Measurements from ENCODE around the gene PPARGC1A.

Gene PPARGC1A

GRCh38 chr4:23899565-23899964 lies 9.7 kb upstream of the PPARGC1A start:
- TF ChIP-seq, protein P1, sequence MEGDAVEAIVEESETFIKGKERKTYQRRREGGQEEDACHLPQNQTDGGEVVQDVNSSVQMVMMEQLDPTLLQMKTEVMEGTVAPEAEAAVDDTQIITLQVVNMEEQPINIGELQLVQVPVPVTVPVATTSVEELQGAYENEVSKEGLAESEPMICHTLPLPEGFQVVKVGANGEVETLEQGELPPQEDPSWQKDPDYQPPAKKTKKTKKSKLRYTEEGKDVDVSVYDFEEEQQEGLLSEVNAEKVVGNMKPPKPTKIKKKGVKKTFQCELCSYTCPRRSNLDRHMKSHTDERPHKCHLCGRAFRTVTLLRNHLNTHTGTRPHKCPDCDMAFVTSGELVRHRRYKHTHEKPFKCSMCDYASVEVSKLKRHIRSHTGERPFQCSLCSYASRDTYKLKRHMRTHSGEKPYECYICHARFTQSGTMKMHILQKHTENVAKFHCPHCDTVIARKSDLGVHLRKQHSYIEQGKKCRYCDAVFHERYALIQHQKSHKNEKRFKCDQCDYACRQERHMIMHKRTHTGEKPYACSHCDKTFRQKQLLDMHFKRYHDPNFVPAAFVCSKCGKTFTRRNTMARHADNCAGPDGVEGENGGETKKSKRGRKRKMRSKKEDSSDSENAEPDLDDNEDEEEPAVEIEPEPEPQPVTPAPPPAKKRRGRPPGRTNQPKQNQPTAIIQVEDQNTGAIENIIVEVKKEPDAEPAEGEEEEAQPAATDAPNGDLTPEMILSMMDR (IDR thresholded peaks at IDR 0.05; ENCODE audit: low read depth, low read length, missing control alignments), result no peak
- in situ Hi-C loops (cut with HindIII; ENCODE audit: low pct_ligation_motif_present, low sequenced_read_pairs), result no loop called here
- H3K36me3 ChIP-seq (replicated peaks), result no peaks in the 10 kb centered on the region
- DNase-seq, result no peak
- H3K27ac ChIP-seq, result no peak overlapping the region
- H3K4me3 ChIP-seq (ENCODE audit: low read depth, low read length), result no peak overlapping the region
- no peaks in the 10 kb centered on the region for H3K27me3 ChIP-seq (replicated peaks)

- Histone ChIP-seq H3K36me3 (replicated peaks) (no peaks in the 10 kb centered on the region), H3K27ac (no peak overlapping the region), H3K27me3 (replicated peaks) (no peaks in the 10 kb centered on the region), H3K4me3 (ENCODE audit: low read depth, low read length) (no peak overlapping the region)
- in situ Hi-C loops (cut with HindIII; ENCODE audit: low pct_ligation_motif_present, low sequenced_read_pairs), result no loop called here
- no peak for DNase-seq
- TF ChIP-seq, protein P1 (IDR thresholded peaks at IDR 0.05; ENCODE audit: low read depth, low read length, missing control alignments), result no peak
Observed at GRCh38 chr4:23897564-23898109, 7.8 kb upstream of the PPARGC1A start.

- in situ Hi-C loops (cut with HindIII; ENCODE audit: low pct_ligation_motif_present, low sequenced_read_pairs), result no loop called here
- no peaks in the 10 kb centered on the region for H3K27me3 ChIP-seq (replicated peaks)
- no peaks in the 10 kb centered on the region for H3K36me3 ChIP-seq (replicated peaks)
- TF ChIP-seq, protein P1 (IDR thresholded peaks at IDR 0.05; ENCODE audit: low read depth, low read length, missing control alignments), result no peak
- no peak overlapping the region for H3K27ac ChIP-seq
- no peak overlapping the region for H3K4me3 ChIP-seq (ENCODE audit: low read depth, low read length)
- no peak for DNase-seq
Observed at GRCh38 chr4:23894021-23894420, 4.2 kb upstream of the PPARGC1A start.

GRCh38 chr4:23891064-23891421 lies 1.2 kb upstream of the PPARGC1A start:
- TF ChIP-seq, protein P1 (IDR thresholded peaks at IDR 0.05; ENCODE audit: low read depth, low read length, missing control alignments), result no peak
- DNase-seq, result no peak
- H3K36me3 ChIP-seq (replicated peaks), result no peaks in the 10 kb centered on the region
- H3K4me3 ChIP-seq (ENCODE audit: low read depth, low read length), result no peak overlapping the region
- H3K27ac ChIP-seq, result no peak overlapping the region
- H3K27me3 ChIP-seq (replicated peaks), result no peaks in the 10 kb centered on the region
- in situ Hi-C loops (cut with HindIII; ENCODE audit: low pct_ligation_motif_present, low sequenced_read_pairs), result no loop called here

DNA sequence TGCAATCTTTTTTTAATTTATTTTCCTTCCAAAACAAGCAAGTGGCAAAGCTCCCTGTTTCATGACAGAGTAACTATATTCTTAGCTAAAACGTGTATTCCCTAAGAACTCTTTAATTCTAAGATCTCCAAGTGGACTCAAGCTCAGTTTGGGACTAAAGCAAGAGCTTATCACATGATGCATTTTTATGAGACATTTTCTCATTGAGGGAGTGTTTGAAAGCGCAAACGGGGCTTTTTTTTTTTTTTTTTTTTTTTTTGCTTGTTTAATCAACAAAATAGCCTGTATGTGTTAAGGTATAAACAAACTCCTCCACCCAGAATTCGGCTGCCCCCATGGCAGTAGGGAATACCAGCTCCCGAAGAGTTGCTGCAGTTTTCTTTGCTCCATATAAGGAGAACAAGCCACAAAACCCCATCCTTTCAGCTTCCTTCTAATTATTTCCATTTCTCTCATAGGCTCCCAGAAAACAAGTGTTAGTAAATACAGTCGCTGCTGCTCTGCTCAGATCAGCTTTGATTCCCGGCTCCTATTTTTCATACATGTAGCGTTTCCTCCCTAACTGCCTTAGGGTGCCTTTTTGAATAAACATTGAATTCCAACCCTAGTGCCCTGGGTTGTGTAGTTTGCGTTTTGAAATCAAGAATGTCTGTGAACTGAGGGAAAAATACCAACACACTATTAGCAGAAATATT lies 669 bp upstream of the PPARGC1A start:
- in situ Hi-C loops (cut with HindIII; ENCODE audit: low pct_ligation_motif_present, low sequenced_read_pairs), result no loop called here
- Histone ChIP-seq H3K27me3 (replicated peaks) (no peaks in the 10 kb centered on the region), H3K36me3 (replicated peaks) (no peaks in the 10 kb centered on the region), H3K4me3 (ENCODE audit: low read depth, low read length) (peak overlapping the region; percentile 60), H3K27ac (no peak overlapping the region)
- no peak for DNase-seq
- TF ChIP-seq, protein P1 (IDR thresholded peaks at IDR 0.05; ENCODE audit: low read depth, low read length, missing control alignments), result no peak

GRCh38 chr4:23889391-23889790 lies 456 bp downstream of the PPARGC1A start:
- H3K36me3 ChIP-seq (replicated peaks), result no peaks in the 10 kb centered on the region
- in situ Hi-C loops (cut with HindIII; ENCODE audit: low pct_ligation_motif_present, low sequenced_read_pairs), result no loop called here
- DNase-seq, result no peak
- H3K4me3 ChIP-seq (ENCODE audit: low read depth, low read length), result peak overlapping the region; percentile 60
- H3K27ac ChIP-seq, result no peak overlapping the region
- H3K27me3 ChIP-seq (replicated peaks), result no peaks in the 10 kb centered on the region
- TF ChIP-seq, protein P1 (IDR thresholded peaks at IDR 0.05; ENCODE audit: low read depth, low read length, missing control alignments), result no peak
